Prostate gland (tissue), 2 donors: ENCODE data around the gene LMO4. TPM values are rescaled to one million over a fixed set of nuclear protein-coding genes. Genes with fewer than 3 reads are reported as not detected.

Experiments
- DNase-seq: peaks from one replicate; pipeline ENCODE4 v3.0.0-alpha.2; 2019; ENCODE audit warnings: low spot score
- H3K27ac ChIP-seq, 2 donors: fragments of 200-600 bp; sonication (generic); 2 replicates each; pipeline ENCODE4 v1.5.1; 2017 to 2019
- H3K27me3 ChIP-seq: fragments of 200-600 bp; sonication (generic); replicated peaks from 2 replicates; pipeline ENCODE4 v1.5.1; 2019; ENCODE audit not compliant: insufficient read depth
- H3K36me3 ChIP-seq, 2 donors: fragments of 200-600 bp; sonication (generic); 1 replicate in 1 of 2; 2 replicates in 1 of 2; pipeline versions ENCODE4 v1.5.1 to v1.8.1; 2017 to 2019
- H3K4me1 ChIP-seq: fragments of 200-600 bp; sonication (generic); replicated peaks from 2 replicates; pipeline ENCODE4 v1.5.1; 2019
- H3K4me3 ChIP-seq, 2 donors: fragments of 200-600 bp; sonication (generic); 2 replicates each; pipeline ENCODE4 v1.5.1; 2017 to 2019
- H3K9me3 ChIP-seq: fragments of 200-600 bp; sonication (generic); 2 replicates; pipeline ENCODE4 v1.5.1; 2017
- CTCF ChIP-seq, 4 experiments: fragments of 200-600 bp in 2 of 4; fragments of 450-650 bp in 2 of 4; sonication (generic) in 2 of 4; IDR thresholded peaks; 1 replicate in 3 of 4; 2 replicates in 1 of 4; pipeline ENCODE4 v1.5.1; 2016 to 2019; ENCODE audit warnings: antibody characterized with exemption in 4 of 4, mild to moderate bottlenecking in 2 of 4, moderate library complexity in 2 of 4
- POLR2A ChIP-seq: fragments of 450-650 bp; IDR thresholded peaks from one replicate; pipeline ENCODE4 v1.6.1; 2016; ENCODE audit warnings: antibody characterized with exemption, mild to moderate bottlenecking
- POLR2AphosphoS5 ChIP-seq: sonication (generic); formaldehyde crosslinking; IDR thresholded peaks from one replicate; pipeline ENCODE4 v1.6.1; 2017; ENCODE audit warnings: antibody characterized with exemption
- WGBS: methylation state at CpG from one replicate; pipeline ENCODE4 v1.1.5; 2018; 5-methylcytosine and 5-hydroxymethylcytosine counted together
- intact Hi-C: fragments of 100-400 bp; cut with DNase I; formaldehyde crosslinking; loops from one replicate; pipeline ENCODE4 v1.14.2; 2022
- total RNA-seq, 2 donors: library from RNA; depleted of rRNA; stranded (reverse); fragments of >200 nt; gene quantifications; one replicate each; pipeline ENCODE4 v1.1.0, GENCODE V29; 2016

Gene LMO4
- total RNA-seq, 2 donors from 2014 or later, result 41.9 to 78.0 TPM

DNA sequence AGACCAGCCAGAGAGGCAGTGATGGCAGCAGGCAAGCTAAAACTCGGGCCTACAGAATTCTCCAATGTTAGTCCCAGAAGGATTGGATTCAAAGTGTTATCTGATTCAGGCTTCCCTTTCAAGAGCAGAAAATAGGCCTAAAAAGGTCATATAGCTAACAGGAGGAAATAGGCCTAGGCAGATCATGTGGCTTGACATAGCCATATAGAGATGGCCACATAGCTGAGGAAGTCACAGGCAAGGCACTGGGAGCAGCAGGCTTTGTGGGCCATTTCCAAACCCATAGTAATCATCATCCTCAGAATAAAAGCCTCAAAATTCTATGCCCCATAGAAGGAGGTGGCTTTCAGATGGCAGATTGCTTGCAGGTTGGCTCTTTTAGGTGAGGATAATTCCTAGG lies 29.0 kb upstream of the LMO4 start:
- H3K4me3 ChIP-seq, result no peak overlapping the region
- 100% methylated on average over 1 of the region's 1 CpG for WGBS
- intact Hi-C loops, result loop anchor here (10.0 kb wide), 1 partner anchor 165 kb away; no protein-coding TSS in a partner anchor
- no peak for TF ChIP-seq POLR2A
- H3K27ac ChIP-seq, result no peak overlapping the region
- no peak for DNase-seq
- H3K27me3 ChIP-seq, result no peaks in the 10 kb centered on the region
- no peaks in the 10 kb centered on the region for H3K36me3 ChIP-seq
- no peaks in the 10 kb centered on the region for H3K4me1 ChIP-seq
- H3K9me3 ChIP-seq, result no peaks in the 10 kb centered on the region

DNA sequence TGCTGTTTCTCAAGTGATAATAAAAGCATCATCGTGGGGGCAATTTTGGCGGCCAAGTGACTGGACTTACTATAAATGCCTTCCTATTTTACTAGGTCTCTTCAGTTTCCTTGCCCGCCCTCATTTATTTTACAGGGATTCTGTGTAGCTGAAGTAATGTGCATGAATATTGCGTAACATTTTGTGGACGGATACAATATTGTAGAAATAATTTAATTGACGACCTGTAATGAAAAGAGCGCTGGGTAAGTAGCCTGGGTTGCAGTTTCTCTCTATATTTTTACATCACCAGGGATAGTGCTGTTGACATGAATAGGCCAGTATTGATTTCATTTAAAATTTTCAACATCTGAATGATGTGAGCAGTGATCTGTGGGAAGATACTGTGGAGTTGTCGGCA lies 28.1 kb upstream of the LMO4 start:
- Histone ChIP-seq H3K9me3 (no peaks in the 10 kb centered on the region), H3K4me3 (no peak overlapping the region), H3K36me3 (no peaks in the 10 kb centered on the region), H3K4me1 (no peaks in the 10 kb centered on the region), H3K27me3 (no peaks in the 10 kb centered on the region), H3K27ac (no peak overlapping the region)
- no peak for TF ChIP-seq POLR2AphosphoS5
- intact Hi-C loops, result no loop called here
- no peak for DNase-seq
- WGBS, result 64% methylated on average over 8 of the region's 8 CpGs

DNA sequence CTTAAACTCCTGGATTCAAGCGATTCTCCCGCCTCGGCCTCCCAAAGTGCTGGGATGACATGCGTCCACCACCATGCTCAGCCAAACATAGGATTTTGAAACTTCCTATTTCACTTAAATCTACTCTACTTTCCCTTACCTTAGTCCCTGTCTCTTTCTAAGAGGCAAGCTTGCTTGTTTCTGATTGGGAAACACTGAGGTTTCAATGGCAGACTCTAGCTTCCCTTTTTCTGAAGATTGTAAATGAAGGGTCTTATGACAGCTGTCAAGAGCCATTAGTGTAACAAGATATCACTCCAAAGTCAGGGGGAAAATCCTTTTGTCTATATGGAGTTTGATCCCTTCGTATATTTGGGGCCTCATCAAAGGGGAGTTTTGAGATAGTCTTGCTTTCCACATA lies 23.5 kb upstream of the LMO4 start:
- DNase-seq, result no peak
- H3K27ac ChIP-seq, result no peak overlapping the region
- intact Hi-C loops, result no loop called here
- H3K9me3 ChIP-seq, result no peaks in the 10 kb centered on the region
- H3K4me1 ChIP-seq, result no peaks in the 10 kb centered on the region
- 74% methylated on average over 5 of the region's 5 CpGs for WGBS
- no peak overlapping the region for H3K4me3 ChIP-seq
- H3K27me3 ChIP-seq, result no peaks in the 10 kb centered on the region
- H3K36me3 ChIP-seq, result no peaks in the 10 kb centered on the region
- TF ChIP-seq POLR2AphosphoS5 (no peak), POLR2A (no peak)

GRCh38 chr1:87305762-87306161 lies 22.9 kb upstream of the LMO4 start:
- no peak for DNase-seq
- intact Hi-C loops, result no loop called here
- no peak overlapping the region for H3K27ac ChIP-seq
- TF ChIP-seq CTCF (IDR thresholded peaks at IDR 0.05), result no peak
- TF ChIP-seq POLR2AphosphoS5, result no peak
- H3K36me3 ChIP-seq, result no peaks in the 10 kb centered on the region
- H3K27me3 ChIP-seq, result no peaks in the 10 kb centered on the region
- WGBS, result 61% methylated on average over 7 of the region's 7 CpGs
- H3K4me3 ChIP-seq, result no peak overlapping the region
- no peaks in the 10 kb centered on the region for H3K9me3 ChIP-seq
- H3K4me1 ChIP-seq, result no peaks in the 10 kb centered on the region

DNA sequence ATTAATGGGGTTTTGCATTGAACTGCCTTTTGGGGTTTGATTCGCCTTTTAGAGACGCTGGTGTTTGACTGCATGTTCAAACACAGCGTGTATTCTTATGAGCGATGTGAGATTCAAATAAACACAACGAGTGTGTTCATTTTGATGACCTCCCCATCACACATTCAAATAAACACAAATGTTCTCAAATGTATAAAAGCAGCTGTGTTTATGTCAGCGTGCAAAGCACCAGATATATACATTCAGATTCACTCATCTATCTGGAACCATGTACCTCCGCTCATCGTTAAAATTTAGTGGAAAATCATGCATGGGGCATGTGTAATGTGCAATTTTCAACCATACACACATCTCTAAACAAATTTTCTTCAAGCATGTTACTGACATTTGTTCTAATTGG lies 21.4 kb upstream of the LMO4 start:
- WGBS, result 77% methylated on average over 8 of the region's 8 CpGs
- TF ChIP-seq POLR2A, result no peak
- no peak for TF ChIP-seq POLR2AphosphoS5
- TF ChIP-seq CTCF (IDR thresholded peaks at IDR 0.05), result no peak
- no peaks in the 10 kb centered on the region for H3K27me3 ChIP-seq
- H3K4me1 ChIP-seq, result no peaks in the 10 kb centered on the region
- H3K27ac ChIP-seq, result no peak overlapping the region
- H3K36me3 ChIP-seq, result no peaks in the 10 kb centered on the region
- no peak for DNase-seq
- H3K4me3 ChIP-seq, result no peak overlapping the region
- intact Hi-C loops, result no loop called here
- no peaks in the 10 kb centered on the region for H3K9me3 ChIP-seq

DNA sequence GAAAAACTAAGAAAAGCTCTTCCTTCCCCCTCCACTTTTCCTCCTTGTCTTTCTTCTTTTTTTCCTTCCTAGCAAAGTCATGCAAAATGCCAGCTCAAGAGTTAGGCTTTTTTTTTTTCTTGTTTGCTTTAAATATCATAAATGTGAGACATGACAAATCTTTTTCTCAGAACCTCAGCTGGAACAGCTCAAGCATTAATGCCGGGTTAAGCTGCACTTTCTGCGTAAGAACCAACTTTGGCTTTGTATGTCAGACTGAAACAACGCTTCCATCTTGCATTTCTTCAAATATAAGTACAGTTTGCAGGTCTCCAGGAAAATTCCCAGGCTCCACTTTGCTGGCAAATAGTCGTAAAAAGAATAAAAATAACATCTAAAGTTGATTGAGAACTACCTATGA lies 20.7 kb upstream of the LMO4 start:
- Histone ChIP-seq H3K27me3 (no peaks in the 10 kb centered on the region), H3K36me3 (no peaks in the 10 kb centered on the region), H3K4me1 (no peaks in the 10 kb centered on the region), H3K4me3 (no peak overlapping the region), H3K9me3 (no peaks in the 10 kb centered on the region), H3K27ac (no peak overlapping the region)
- intact Hi-C loops, result no loop called here
- no peak for DNase-seq
- TF ChIP-seq POLR2A (no peak), CTCF (IDR thresholded peaks at IDR 0.05) (no peak), POLR2AphosphoS5 (no peak)
- 83% methylated on average over 4 of the region's 4 CpGs for WGBS
